IMR-90 (cell line): ENCODE data around the gene NEMF. TPM values are rescaled to one million over a fixed set of nuclear protein-coding genes. Genes with fewer than 3 reads are reported as not detected.

Source experiments
- ATAC-seq: fragments of 200-7000 bp; cut with Tn5 transposase; 2 replicates; pipeline ENCODE4 v1.9.1; 2020; ENCODE audit warnings: low read depth, mild to moderate bottlenecking, moderate library complexity
- BruUV-seq: library from RNA; stranded (reverse); fragments of 400-500 nt; replicated peaks from 2 replicates; lab custom pipeline; 2021; lab: Mats Ljungman, UMichigan
- CTCF ChIA-PET: fragments of 300-600 bp; formaldehyde crosslinking; extraction: SDS; loops from one replicate; lab custom pipeline; 2021; ENCODE audit warnings: antibody characterized with exemption; lab: Yijun Ruan, JAX
- POLR2A ChIA-PET: fragments of 300-600 bp; sonication (Branson Sonifier 250); formaldehyde crosslinking; loops from one replicate; lab custom pipeline; 2022; ENCODE audit warnings: antibody characterized with exemption; ENCODE audit not compliant: unreplicated experiment; lab: Charles Lee
- DNase-seq: peaks from one replicate; pipeline ENCODE4 v3.0.0; 2013
- H2AFZ ChIP-seq: replicated peaks from 2 replicates; pipeline ENCODE3; 2013; ENCODE audit warnings: low read length, mild to moderate bottlenecking; ENCODE audit not compliant: poor library complexity
- H2AK5ac ChIP-seq: 2 replicates; pipeline ENCODE4 v1.6.1; 2013; ENCODE audit warnings: low read depth, low read length, inconsistent platforms
- H2AK9ac ChIP-seq: replicated peaks from 2 replicates; pipeline ENCODE3; 2013; ENCODE audit warnings: mild to moderate bottlenecking, low read depth, low read length, moderate library complexity; ENCODE audit not compliant: poor library complexity
- H2BK120ac ChIP-seq: 2 replicates; pipeline ENCODE4 v1.6.1; 2013; ENCODE audit warnings: low read depth, low read length, inconsistent platforms
- H2BK15ac ChIP-seq: 3 replicates; pipeline ENCODE4 v1.6.1; 2013; ENCODE audit warnings: low read depth, low read length, inconsistent platforms
- H2BK20ac ChIP-seq: 2 replicates; pipeline ENCODE4 v1.6.1; 2013; ENCODE audit warnings: low read depth, mild to moderate bottlenecking, inconsistent platforms, low read length, moderate library complexity
- H2BK5ac ChIP-seq: 2 replicates; pipeline ENCODE4 v1.6.1; 2013; ENCODE audit warnings: mild to moderate bottlenecking, low read depth, low read length, inconsistent platforms; ENCODE audit not compliant: poor library complexity, severe bottlenecking
- H3K14ac ChIP-seq: replicated peaks from 2 replicates; pipeline ENCODE4 v1.6.1; 2013; ENCODE audit warnings: low read depth, low read length, inconsistent platforms
- H3K18ac ChIP-seq: 2 replicates; pipeline ENCODE4 v1.6.1; 2013; ENCODE audit warnings: low read depth, low read length, control low read depth
- H3K23ac ChIP-seq: 2 replicates; pipeline ENCODE4 v1.6.1; 2013; ENCODE audit warnings: low read depth, low read length, inconsistent platforms
- H3K27ac ChIP-seq: 2 replicates; pipeline ENCODE4 v1.5.1; 2013; ENCODE audit warnings: mild to moderate bottlenecking, control low read depth, low read length; ENCODE audit not compliant: insufficient read depth
- H3K27me3 ChIP-seq: 2 replicates; pipeline ENCODE4 v1.6.1; 2013; ENCODE audit warnings: low read length; ENCODE audit not compliant: control insufficient read depth, insufficient read depth
- H3K36me3 ChIP-seq: 2 replicates; pipeline ENCODE4 v1.6.1; 2013; ENCODE audit warnings: low read length, mixed read lengths; ENCODE audit not compliant: control insufficient read depth, insufficient read depth
- H3K4ac ChIP-seq: 2 replicates; pipeline ENCODE4 v1.6.1; 2013; ENCODE audit warnings: low read depth, low read length, inconsistent platforms
- H3K4me1 ChIP-seq: 2 replicates; pipeline ENCODE4 v1.6.1; 2013; ENCODE audit warnings: low read length, mixed read lengths; ENCODE audit not compliant: control insufficient read depth, insufficient read depth
- H3K4me2 ChIP-seq: 2 replicates; pipeline ENCODE4 v1.6.1; 2013; ENCODE audit warnings: low read depth, mild to moderate bottlenecking, control low read depth, low read length, moderate library complexity
- H3K4me3 ChIP-seq: 2 replicates; pipeline ENCODE4 v1.5.1; 2013; ENCODE audit warnings: low read depth, mild to moderate bottlenecking, control low read depth, low read length, moderate library complexity; ENCODE audit not compliant: insufficient read depth
- H3K56ac ChIP-seq: 2 replicates; pipeline ENCODE4 v1.6.1; 2013; ENCODE audit warnings: low read length, inconsistent platforms; ENCODE audit not compliant: insufficient read depth; ENCODE audit errors: extremely low read depth
- H3K79me1 ChIP-seq, 2 experiments: 2 replicates each; pipeline ENCODE4 v1.6.1; 2013; ENCODE audit warnings: low read length in 2 of 2, inconsistent platforms in 1 of 2, low read depth in 1 of 2
- H3K9ac ChIP-seq: 2 replicates; pipeline ENCODE4 v1.6.1; 2013; ENCODE audit warnings: low read depth, low read length, control low read depth
- H3K9me1 ChIP-seq: 2 replicates; pipeline ENCODE4 v1.6.1; 2013; ENCODE audit warnings: low read length, inconsistent platforms; ENCODE audit not compliant: insufficient read depth
- H3K9me3 ChIP-seq: 2 replicates; pipeline ENCODE4 v1.6.1; 2013; ENCODE audit warnings: low read length; ENCODE audit not compliant: control insufficient read depth, insufficient read depth
- H4K20me1 ChIP-seq: 2 replicates; pipeline ENCODE4 v1.6.1; 2013; ENCODE audit warnings: low read length, inconsistent platforms; ENCODE audit not compliant: insufficient read depth
- H4K5ac ChIP-seq: 2 replicates; pipeline ENCODE4 v1.6.1; 2013; ENCODE audit warnings: mild to moderate bottlenecking, low read depth, low read length, control low read depth
- H4K8ac ChIP-seq, 2 experiments: 2 replicates each; pipeline ENCODE4 v1.6.1; 2013; ENCODE audit warnings: low read depth in 2 of 2, low read length in 2 of 2, control low read depth in 1 of 2, inconsistent platforms in 1 of 2
- H4K91ac ChIP-seq: 2 replicates; pipeline ENCODE4 v1.6.1; 2013; ENCODE audit warnings: low read depth, low read length, inconsistent platforms; ENCODE audit not compliant: insufficient read depth
- BHLHE40 ChIP-seq: fragments of 150-350 bp; IDR thresholded peaks from 2 replicates; pipeline ENCODE4 v1.6.1; 2016; ENCODE audit warnings: mild to moderate bottlenecking, low read depth, low read length
- CHD1 ChIP-seq: IDR thresholded peaks from 2 replicates; pipeline ENCODE4 v1.6.1; 2012; ENCODE audit warnings: low read depth, low read length, improper control_type of control experiment
- RAD21 ChIP-seq: IDR thresholded peaks from 2 replicates; pipeline ENCODE4 v1.6.1; 2012; ENCODE audit warnings: low read length, improper control_type of control experiment
- RFX5 ChIP-seq: IDR thresholded peaks from 2 replicates; pipeline ENCODE4 v1.8.0; 2012; ENCODE audit warnings: low read depth, mild to moderate bottlenecking, low read length, moderate library complexity
- SMC3 ChIP-seq: fragments of 150-350 bp; IDR thresholded peaks from 2 replicates; pipeline ENCODE4 v1.6.1; 2016; ENCODE audit warnings: low read depth, mild to moderate bottlenecking, antibody characterized with exemption, low read length, moderate library complexity
- WGBS, 2 experiments: methylation state at CpG; one replicate each; pipeline versions ENCODE4 v1.1.5 to v1.1.7; 2013; ENCODE audit warnings: missing lambda C conversion rate in 2 of 2; ENCODE audit not compliant: insufficient read length in 1 of 2; ENCODE audit errors: extremely low coverage in 2 of 2; 5-methylcytosine and 5-hydroxymethylcytosine counted together
- dilution Hi-C: fragments of 300-500 bp; cut with HindIII; formaldehyde crosslinking; loops from one replicate; pipeline ENCODE4 v1.14.3; 2018; ENCODE audit warnings: low sequenced_read_pairs; ENCODE audit not compliant: unreplicated experiment
- in situ Hi-C: fragments of 300-500 bp; cut with MboI; formaldehyde crosslinking; loops from 3 replicates; pipeline ENCODE4 v1.14.3; 2019; ENCODE audit warnings: low sequenced_read_pairs, inconsistent platforms, mixed read lengths
- intact Hi-C: fragments of 100-400 bp; cut with micrococcal nuclease; formaldehyde crosslinking; loops from 2 replicates; pipeline ENCODE4 v1.10.0; 2022
- polyA plus RNA-seq, 3 experiments: library from polyadenylated mRNA; depleted of rRNA; stranded (reverse); fragments of >200 nt; gene quantifications; 2 replicates each; pipeline ENCODE4 v1.2.3, GENCODE V29; 2012; ENCODE audit warnings: low replicate concordance in 1 of 3
- total RNA-seq: library from RNA; depleted of rRNA; stranded (reverse); fragments of >200 nt; gene quantifications from 2 replicates; pipeline ENCODE4 v1.2.3, GENCODE V29; 2012
- TF ChIP-seq, protein P1 (sequence below): conservative IDR thresholded peaks from 2 replicates; pipeline ENCODE4 v1.5.1; 2012; ENCODE audit warnings: mild to moderate bottlenecking, low read depth, low read length, improper control_type of control experiment

NEMF gene
- total and polyA plus RNA-seq, 2 of the 4 experiments (the other 2 are of a cell fraction) = 19.5 to 30.5 TPM

DNA sequence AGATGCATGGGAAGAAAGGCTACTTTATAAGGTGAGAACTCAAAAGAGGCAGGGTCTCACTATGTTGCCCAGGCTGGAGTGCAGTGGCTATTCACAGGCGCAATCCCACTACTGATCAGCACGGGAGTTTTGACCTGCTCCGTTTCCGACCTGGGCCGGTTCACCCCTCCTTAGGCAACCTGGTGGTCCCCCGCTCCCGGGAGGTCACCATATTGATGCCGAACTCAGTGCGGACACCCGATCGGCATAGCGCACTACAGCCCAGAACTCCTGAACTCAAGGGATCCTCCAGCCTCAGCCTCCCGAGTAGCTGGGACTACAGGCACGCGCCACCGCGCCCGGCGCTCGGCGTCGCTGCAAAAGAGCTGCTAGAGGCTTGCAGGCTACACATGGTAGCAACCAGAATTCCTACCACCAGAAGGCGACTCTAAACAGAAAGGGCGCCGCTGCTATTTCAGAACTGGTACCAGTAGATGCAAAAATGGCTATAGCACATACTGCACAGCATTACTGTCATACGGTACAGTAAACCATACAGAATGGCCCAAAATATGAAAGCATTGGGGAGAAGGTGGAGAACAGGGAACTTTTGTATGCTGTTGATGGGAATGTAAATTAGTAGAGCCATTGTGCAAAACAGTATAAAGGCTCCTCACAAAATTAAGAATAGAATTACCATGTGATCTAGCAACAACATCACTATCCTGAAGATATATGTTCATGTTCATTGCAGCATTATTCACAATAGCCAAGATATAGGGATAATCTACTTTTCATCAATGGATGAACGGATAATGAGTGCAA is 1.2 kb upstream of the NEMF start:
- Histone ChIP-seq H2AK5ac (no peak overlapping the region), H4K20me1 (no peaks in the 10 kb centered on the region; the same call in 1 of the 2 replicates), H3K14ac (no peak overlapping the region), H3K9me3 (no peaks in the 10 kb centered on the region), H3K79me1 (peaks cover 7 to 18% of the 10 kb centered on the region in 2 experiments), H4K8ac (peak overlapping the region; percentile 80 to 99; a peak in 3 of 4 replicates), H3K4ac (no peak overlapping the region), H3K36me3 (peaks cover 4% of the 10 kb centered on the region), H3K23ac (no peak overlapping the region), H3K4me1 (no peaks in the 10 kb centered on the region), H3K9me1 (no peaks in the 10 kb centered on the region), H3K4me3 (peak overlapping the region; percentile 16; the same call in 1 of the 2 replicates), H2AFZ (peak overlapping the region; percentile 70), H3K27me3 (no peaks in the 10 kb centered on the region), H2BK15ac (no peak overlapping the region), H4K5ac (no peak overlapping the region), H4K91ac (no peak overlapping the region), H3K56ac (no peak overlapping the region), H3K27ac (no peak overlapping the region), H2BK120ac (no peak overlapping the region), H2BK5ac (no peak overlapping the region), H3K18ac (no peak overlapping the region), H3K4me2 (peak overlapping the region; percentile 40; the same call in 1 of the 2 replicates), H2BK20ac (no peak overlapping the region), H3K9ac (no peak overlapping the region), H2AK9ac (no peak overlapping the region)
- peak; percentile 25; the same call in 1 of the 2 replicates for TF ChIP-seq BHLHE40
- TF ChIP-seq SMC3 = peak; percentile 49
- TF ChIP-seq, protein P1, sequence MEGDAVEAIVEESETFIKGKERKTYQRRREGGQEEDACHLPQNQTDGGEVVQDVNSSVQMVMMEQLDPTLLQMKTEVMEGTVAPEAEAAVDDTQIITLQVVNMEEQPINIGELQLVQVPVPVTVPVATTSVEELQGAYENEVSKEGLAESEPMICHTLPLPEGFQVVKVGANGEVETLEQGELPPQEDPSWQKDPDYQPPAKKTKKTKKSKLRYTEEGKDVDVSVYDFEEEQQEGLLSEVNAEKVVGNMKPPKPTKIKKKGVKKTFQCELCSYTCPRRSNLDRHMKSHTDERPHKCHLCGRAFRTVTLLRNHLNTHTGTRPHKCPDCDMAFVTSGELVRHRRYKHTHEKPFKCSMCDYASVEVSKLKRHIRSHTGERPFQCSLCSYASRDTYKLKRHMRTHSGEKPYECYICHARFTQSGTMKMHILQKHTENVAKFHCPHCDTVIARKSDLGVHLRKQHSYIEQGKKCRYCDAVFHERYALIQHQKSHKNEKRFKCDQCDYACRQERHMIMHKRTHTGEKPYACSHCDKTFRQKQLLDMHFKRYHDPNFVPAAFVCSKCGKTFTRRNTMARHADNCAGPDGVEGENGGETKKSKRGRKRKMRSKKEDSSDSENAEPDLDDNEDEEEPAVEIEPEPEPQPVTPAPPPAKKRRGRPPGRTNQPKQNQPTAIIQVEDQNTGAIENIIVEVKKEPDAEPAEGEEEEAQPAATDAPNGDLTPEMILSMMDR = peak; percentile 84
- peak; percentile 59 for TF ChIP-seq RAD21
- no peak for TF ChIP-seq CHD1
- no peak for TF ChIP-seq RFX5
- BruUV-seq = no TSS peak
- intact Hi-C loops = loop anchor here (5.0 kb wide), 1 partner anchor 221 kb away; no protein-coding TSS in a partner anchor
- CTCF ChIA-PET = interaction anchor here (0.6 to 1.2 kb wide), 6 partner anchors 9 to 342 kb away, joined by 3 to 5 read pairs (median 3); no protein-coding TSS in a partner anchor
- POLR2A ChIA-PET = interaction anchor here (0.6 kb wide), 1 partner anchor 262 kb away, joined by 11 read pairs; no protein-coding TSS in a partner anchor
- peak; percentile 64 for ATAC-seq
- peak; percentile 81 for DNase-seq
- dilution Hi-C loops = loop anchor here (25.0 kb wide), 1 partner anchor 134 kb away; no protein-coding TSS in a partner anchor
- in situ Hi-C loops = no loop called here
- 17% methylated on average over 17 of the region's 27 CpGs; no CpG with 5 or more reads in 1 of the 2 experiments for WGBS, 2 experiments
